NCI-H1436 treated with DMSO at 0.1 percent for 48 hours (cell line): Measurements from ENCODE around the gene SPINT2.
"Not testable (repeated sequence)": the region's sequence is repeated elsewhere in the genome, so short reads cannot be mapped to it uniquely, and the experiment has no call there.

Experiments used
- DNase-seq: peaks from one replicate; lab custom pipeline; 2025; lab: John Stamatoyannopoulos, UW

SPINT2 gene

DNA sequence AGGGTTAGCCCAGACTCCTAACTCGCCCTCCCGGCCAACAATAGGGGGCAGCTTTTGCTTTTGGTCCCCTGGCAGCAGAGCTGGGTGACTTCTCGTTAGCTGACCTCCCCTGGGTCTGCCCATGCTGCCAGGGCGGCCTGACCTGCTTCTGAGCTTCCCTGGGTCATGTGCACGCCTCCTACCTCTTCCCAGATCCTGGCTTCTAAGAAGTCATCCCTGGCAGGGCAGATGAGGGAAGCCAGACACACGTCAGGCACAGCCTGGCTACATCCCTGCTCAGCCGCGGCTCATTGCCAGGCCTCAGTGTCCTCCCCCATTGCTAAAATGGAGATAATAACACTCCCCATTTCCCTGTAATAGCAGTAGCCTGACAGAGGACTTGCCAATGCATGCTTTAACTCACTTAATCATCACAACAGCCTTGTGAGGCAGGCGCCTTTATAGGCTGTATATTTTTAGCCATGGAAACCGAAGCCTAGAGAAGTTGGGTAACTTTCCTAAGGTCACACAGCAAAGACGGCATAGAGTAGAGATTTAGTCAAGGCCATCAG is 57.3 kb downstream of the SPINT2 start:
- DNase-seq, result no peak

GRCh38 chr19:38323291-38323690 is 58.9 kb downstream of the SPINT2 start:
- no peak for DNase-seq

DNA sequence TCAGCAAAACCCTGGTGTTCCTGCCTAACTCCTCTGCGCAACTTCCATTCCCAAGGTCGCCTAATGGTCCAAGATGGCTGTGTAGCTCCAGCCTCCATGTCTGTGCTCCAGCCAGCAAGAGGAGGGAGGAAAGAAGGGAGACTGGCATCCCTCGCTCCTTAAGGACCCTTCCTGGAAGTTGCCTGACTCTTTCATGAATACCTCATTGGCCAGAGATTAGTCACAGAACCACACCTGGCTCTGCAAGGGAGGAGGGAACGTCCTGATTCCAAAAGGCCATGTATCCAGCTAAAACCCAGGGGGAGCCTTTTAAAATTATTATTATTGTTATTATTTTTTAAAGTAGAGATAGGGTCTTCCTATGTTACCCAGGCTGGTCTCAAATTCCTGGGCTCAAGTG is 60.1 kb downstream of the SPINT2 start:
- DNase-seq, result no peak

- DNase-seq, result no peak
Measured at GRCh38 chr19:38326591-38326990, 62.2 kb downstream of the SPINT2 start.

DNA sequence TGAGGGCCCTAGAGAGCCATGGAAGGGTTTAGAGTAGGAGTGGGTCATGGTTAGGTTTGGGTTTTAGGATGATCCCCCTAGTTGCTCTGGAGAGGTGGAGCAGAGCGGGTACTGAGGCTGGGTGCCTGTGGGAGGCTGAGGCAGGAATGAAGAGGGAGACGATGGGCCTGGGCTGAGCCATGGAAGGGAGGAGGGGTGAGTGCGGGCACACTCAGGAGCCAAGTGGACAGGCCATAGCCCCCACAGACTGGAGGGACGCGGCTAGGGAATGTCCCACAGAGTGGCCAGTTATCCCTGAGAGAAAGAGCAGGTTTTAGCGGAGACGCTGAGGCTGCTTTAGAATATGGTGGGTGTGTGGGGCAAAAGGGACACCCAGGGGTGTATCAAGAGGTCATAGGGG is 65.3 kb downstream of the SPINT2 start:
- DNase-seq, result no peak

- DNase-seq, result no peak
Measured at GRCh38 chr19:38331728-38332127, 67.4 kb downstream of the SPINT2 start.

DNA sequence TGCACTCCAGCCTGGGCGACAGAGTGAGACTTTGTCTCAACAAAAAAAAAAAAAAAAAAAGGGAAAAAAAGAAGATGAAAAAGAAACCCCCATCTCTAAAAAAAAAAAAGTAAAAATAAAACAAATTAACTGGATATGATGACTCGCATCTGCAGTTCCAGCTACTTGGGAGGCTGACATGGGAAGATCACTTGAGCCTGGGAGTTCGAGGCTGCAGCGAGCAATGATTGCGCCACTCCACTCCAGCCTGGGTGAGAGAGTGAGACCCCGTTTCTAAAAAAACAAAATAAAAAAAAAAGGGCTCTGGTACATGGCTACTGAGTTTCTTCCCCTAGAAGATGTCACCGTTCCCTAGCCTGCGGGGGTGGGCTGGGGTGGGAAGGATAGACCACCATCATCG is 68.9 kb downstream of the SPINT2 start:
- no peak for DNase-seq

DNA sequence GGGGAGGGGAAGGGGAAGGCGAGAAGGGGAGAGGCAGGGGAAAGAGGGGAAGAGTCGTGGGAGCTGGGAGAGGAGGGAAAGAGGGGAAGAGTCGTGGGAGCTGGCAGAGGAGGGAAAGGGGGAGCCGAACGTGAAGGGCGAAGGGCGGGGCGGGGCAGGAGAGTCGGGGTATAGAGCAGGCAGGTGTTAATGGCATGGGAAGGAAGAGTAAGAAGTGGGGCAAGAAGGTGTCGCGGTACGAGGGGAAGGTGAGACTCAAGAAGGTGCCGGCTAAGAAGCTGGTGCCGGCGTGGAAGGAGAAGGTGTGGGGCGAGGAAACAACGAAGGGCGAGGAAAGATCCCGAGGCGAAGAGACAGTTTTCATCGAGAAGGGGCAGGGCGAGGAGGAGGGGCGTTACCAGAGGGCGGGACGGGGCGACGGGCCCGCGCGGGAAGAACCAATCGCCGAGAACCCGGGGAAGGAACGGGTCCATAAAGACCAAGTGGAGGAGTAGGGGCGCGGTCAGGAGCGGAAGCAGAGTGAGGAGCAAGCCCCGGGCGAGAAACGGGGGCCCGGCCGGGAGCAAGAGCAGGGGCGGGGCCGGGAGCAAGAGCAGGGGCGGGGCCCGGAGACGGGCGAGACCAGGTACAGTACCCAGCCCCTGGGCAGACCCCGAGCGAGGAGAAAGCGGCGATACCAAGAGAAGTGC is 71.7 kb downstream of the SPINT2 start:
- peak; percentile 91 for DNase-seq

GRCh38 chr19:38336638-38337359 is 72.4 kb downstream of the SPINT2 start:
- peak; percentile 76 for DNase-seq

DNA sequence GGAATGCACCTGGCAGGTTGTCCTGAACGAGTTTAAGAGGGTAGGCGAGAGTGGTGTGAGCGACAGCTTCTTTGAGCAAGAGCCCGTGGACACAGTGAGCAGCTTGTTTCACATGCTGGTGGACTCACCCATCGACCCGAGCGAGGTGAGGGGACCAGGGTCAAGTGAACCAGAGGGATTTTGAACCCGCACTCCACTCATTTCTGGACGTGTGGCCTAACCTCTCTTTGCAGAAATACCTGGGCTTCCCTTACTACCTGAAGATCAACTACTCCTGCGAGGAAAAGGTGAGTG is 72.9 kb downstream of the SPINT2 start:
- no peak for DNase-seq

GRCh38 chr19:38339011-38339410 is 74.6 kb downstream of the SPINT2 start:
- DNase-seq, result not testable (repeated sequence)

DNA sequence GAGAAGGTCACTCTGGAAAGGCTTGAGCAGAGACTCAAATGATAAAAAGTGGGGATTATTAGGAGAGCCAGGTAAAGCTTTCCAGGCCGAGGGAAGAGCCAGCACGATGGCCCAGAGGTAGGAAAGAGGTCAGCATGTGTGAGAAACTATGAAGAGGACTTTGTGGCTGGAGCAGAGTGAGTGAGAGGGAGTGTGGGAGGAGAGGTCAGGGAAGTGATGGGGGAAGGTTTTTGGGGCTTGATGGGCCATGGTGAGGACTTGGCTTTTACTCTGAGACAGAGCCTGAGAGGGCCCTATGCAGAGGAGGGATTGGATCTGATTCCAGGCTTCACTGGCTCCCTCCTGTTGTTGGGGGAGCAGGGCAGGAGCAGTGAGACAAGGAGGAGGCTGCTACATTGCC is 76.6 kb downstream of the SPINT2 start:
- DNase-seq, result no peak
